SU-DHL-6 (cell line): Measurements from ENCODE around the gene TEX10.

Experiments
- H2AFZ ChIP-seq: fragments of 200-600 bp; sonication (generic); 2 replicates; pipeline ENCODE4 v1.6.1; 2014; ENCODE audit warnings: low read depth, mild to moderate bottlenecking, moderate library complexity, mixed read lengths, antibody characterized with exemption, low read length; ENCODE audit not compliant: severe bottlenecking
- H3F3A ChIP-seq: fragments of 200-600 bp; shearing (Covaris generic); 2 replicates; pipeline ENCODE4 v1.6.0; 2016; ENCODE audit warnings: antibody characterized with exemption, mild to moderate bottlenecking; ENCODE audit not compliant: insufficient read depth
- H3K27ac ChIP-seq: fragments of 200-600 bp; sonication (generic); 2 replicates; pipeline ENCODE4 v1.5.1; 2016; ENCODE audit warnings: low read depth, mild to moderate bottlenecking, low read length, moderate library complexity, mixed read lengths
- H3K27me3 ChIP-seq: fragments of 200-600 bp; sonication (generic), shearing (Covaris generic); 2 replicates; pipeline ENCODE4 v1.6.0; 2014; ENCODE audit warnings: mild to moderate bottlenecking, low read length
- H3K36me3 ChIP-seq: fragments of 200-600 bp; sonication (generic); 2 replicates; pipeline ENCODE4 v1.6.1; 2014; ENCODE audit warnings: mild to moderate bottlenecking, low read length, mixed read lengths
- H3K4me2 ChIP-seq: fragments of 300-600, 200-600 bp; shearing (Covaris generic), sonication (generic); 2 replicates; pipeline ENCODE4 v1.6.0; 2014; ENCODE audit warnings: low read length, low read depth, mild to moderate bottlenecking; ENCODE audit not compliant: poor library complexity, severe bottlenecking
- H3K4me3 ChIP-seq: fragments of 200-600 bp; sonication (generic); 2 replicates; pipeline ENCODE4 v1.5.1; 2014; ENCODE audit warnings: antibody characterized with exemption, low read length, mild to moderate bottlenecking, mixed read lengths; ENCODE audit not compliant: insufficient read depth, poor library complexity, severe bottlenecking
- H3K79me2 ChIP-seq: fragments of 200-600 bp; sonication (generic); 2 replicates; pipeline ENCODE4 v1.6.1; 2014; ENCODE audit warnings: mild to moderate bottlenecking, low read length, moderate library complexity; ENCODE audit not compliant: insufficient read depth
- H3K9ac ChIP-seq: fragments of 200-600 bp; sonication (generic); 2 replicates; pipeline ENCODE4 v1.7.0; 2014; ENCODE audit warnings: mild to moderate bottlenecking, low read length
- H3K9me2 ChIP-seq: fragments of 200-600 bp; sonication (generic); replicated peaks from 2 replicates; pipeline ENCODE4 v1.6.1; 2014; ENCODE audit warnings: low read length; ENCODE audit not compliant: insufficient read depth
- H3K9me3 ChIP-seq: fragments of 200-600 bp; sonication (generic); 2 replicates; pipeline ENCODE4 v1.6.1; 2014; ENCODE audit warnings: low read length, mixed read lengths; ENCODE audit not compliant: insufficient read depth
- H4K20me1 ChIP-seq: fragments of 200-600 bp; sonication (generic); 2 replicates; pipeline ENCODE4 v1.6.1; 2014; ENCODE audit warnings: low read depth, mild to moderate bottlenecking, antibody characterized with exemption, low read length, moderate library complexity, mixed read lengths
- EZH2phosphoT487 ChIP-seq: fragments of 200-600 bp; sonication (generic), shearing (Covaris generic); conservative IDR thresholded peaks from 2 replicates; pipeline ENCODE4 v1.6.1; 2018; ENCODE audit warnings: mild to moderate bottlenecking, antibody characterized with exemption, low read length, moderate library complexity, mixed read lengths
- TF ChIP-seq, protein P1 (sequence below): fragments of 200-600 bp; sonication (generic); IDR thresholded peaks from one replicate; pipeline ENCODE4 v1.5.1; 2017; ENCODE audit warnings: antibody characterized with exemption, mild to moderate bottlenecking, low read length, moderate library complexity; ENCODE audit not compliant: insufficient read depth, poor library complexity, severe bottlenecking

Gene TEX10

DNA sequence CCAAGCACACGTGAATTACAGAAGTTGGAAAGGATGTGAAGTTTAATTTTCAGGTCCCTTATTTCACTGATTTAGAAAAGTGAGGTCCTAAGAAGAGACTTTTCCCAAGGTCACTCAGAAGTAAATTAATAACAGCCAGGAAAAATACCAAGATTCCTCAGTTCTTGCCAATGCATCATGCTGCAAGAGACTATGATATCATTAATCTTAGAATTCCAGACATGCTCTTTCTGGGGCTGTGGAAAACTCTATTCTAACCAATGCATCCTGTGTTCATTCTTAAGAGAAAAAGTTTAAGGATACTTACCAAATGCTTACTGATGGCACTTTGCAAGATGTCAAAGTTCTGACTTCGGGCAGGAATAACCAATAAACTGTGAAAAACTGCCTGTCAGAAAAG, 42.8 kb downstream of the TEX10 start:
- Histone ChIP-seq H3K9me2 (no peaks in the 10 kb centered on the region), H3K4me3 (no peak overlapping the region), H2AFZ (no peak overlapping the region), H3K79me2 (peaks cover 13% of the 10 kb centered on the region; the same call in 1 of the 2 replicates), H3K27ac (no peak overlapping the region), H4K20me1 (no peaks in the 10 kb centered on the region), H3K9ac (no peak overlapping the region), H3K27me3 (no peaks in the 10 kb centered on the region), H3K9me3 (no peaks in the 10 kb centered on the region), H3F3A (no peaks in the 10 kb centered on the region), H3K36me3 (peaks cover 51% of the 10 kb centered on the region), H3K4me2 (no peak overlapping the region)
- TF ChIP-seq, protein P1, sequence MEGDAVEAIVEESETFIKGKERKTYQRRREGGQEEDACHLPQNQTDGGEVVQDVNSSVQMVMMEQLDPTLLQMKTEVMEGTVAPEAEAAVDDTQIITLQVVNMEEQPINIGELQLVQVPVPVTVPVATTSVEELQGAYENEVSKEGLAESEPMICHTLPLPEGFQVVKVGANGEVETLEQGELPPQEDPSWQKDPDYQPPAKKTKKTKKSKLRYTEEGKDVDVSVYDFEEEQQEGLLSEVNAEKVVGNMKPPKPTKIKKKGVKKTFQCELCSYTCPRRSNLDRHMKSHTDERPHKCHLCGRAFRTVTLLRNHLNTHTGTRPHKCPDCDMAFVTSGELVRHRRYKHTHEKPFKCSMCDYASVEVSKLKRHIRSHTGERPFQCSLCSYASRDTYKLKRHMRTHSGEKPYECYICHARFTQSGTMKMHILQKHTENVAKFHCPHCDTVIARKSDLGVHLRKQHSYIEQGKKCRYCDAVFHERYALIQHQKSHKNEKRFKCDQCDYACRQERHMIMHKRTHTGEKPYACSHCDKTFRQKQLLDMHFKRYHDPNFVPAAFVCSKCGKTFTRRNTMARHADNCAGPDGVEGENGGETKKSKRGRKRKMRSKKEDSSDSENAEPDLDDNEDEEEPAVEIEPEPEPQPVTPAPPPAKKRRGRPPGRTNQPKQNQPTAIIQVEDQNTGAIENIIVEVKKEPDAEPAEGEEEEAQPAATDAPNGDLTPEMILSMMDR, result no peak
- TF ChIP-seq EZH2phosphoT487, result no peak

DNA sequence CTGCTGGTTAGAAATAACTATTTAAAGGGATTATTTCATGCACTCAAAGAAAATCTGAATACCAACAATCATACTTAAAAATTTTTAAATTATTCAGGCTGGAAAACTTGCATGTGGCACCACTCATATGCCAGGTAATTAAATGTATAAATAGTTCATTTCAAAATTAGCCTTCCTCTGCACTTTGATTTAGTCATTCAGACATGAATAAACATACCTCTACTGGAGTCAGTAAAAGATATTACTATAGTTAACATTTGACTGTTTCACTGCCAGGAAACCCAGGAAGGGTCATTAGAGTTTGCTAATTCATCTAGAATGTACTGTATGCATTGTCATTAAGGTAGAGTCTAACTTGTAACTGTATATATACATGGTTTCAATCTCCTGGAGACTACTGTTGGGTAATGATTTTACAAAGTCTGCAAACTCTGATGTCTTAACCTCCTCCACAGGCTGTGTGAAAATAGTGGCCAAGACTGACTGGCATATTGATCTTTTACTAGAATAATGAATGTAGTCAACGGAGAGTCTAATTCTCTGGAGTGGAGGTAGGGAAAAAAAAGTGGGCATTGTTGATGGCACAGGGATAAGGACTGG, 43.7 kb downstream of the TEX10 start:
- H2AFZ ChIP-seq, result no peak overlapping the region
- H3K36me3 ChIP-seq, result peaks cover 44% of the 10 kb centered on the region
- peaks cover 8% of the 10 kb centered on the region; the same call in 1 of the 2 replicates for H3K79me2 ChIP-seq
- H3K27me3 ChIP-seq, result no peaks in the 10 kb centered on the region
- TF ChIP-seq EZH2phosphoT487, result no peak
- TF ChIP-seq, protein P1, result no peak
- H4K20me1 ChIP-seq, result no peaks in the 10 kb centered on the region
- H3K9me2 ChIP-seq, result no peaks in the 10 kb centered on the region
- H3K9me3 ChIP-seq, result no peaks in the 10 kb centered on the region
- no peak overlapping the region for H3K4me3 ChIP-seq
- H3K27ac ChIP-seq, result no peak overlapping the region
- H3F3A ChIP-seq, result no peaks in the 10 kb centered on the region
- H3K4me2 ChIP-seq, result no peak overlapping the region
- no peak overlapping the region for H3K9ac ChIP-seq

DNA sequence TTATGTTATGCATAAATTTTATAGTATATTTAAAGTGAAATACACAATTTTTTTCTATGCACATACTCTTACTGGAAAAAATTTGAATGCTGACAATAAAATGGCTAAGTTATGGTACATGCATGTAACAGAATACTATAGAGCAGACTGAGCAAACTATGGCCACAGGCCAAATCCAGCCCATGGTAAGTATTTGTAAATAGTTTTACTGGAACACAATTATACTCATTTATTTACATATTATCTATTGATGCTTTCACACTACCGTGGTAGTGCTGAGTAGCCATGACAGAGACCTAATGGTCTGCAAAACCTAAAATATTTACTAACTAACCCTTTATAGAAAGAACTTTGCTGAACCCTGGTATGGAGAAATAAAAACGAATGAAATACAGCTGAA, 45.7 kb downstream of the TEX10 start:
- no peak overlapping the region for H3K4me3 ChIP-seq
- no peaks in the 10 kb centered on the region for H3K27me3 ChIP-seq
- no peak overlapping the region for H3K4me2 ChIP-seq
- H3K9ac ChIP-seq, result no peak overlapping the region
- peaks cover 46% of the 10 kb centered on the region for H3K36me3 ChIP-seq
- no peaks in the 10 kb centered on the region for H4K20me1 ChIP-seq
- H3K27ac ChIP-seq, result no peak overlapping the region
- H2AFZ ChIP-seq, result no peak overlapping the region
- H3K9me2 ChIP-seq, result no peaks in the 10 kb centered on the region
- TF ChIP-seq, protein P1, result no peak
- TF ChIP-seq EZH2phosphoT487, result no peak
- H3F3A ChIP-seq, result no peaks in the 10 kb centered on the region
- H3K79me2 ChIP-seq, result peaks cover 12% of the 10 kb centered on the region; the same call in 1 of the 2 replicates
- no peaks in the 10 kb centered on the region for H3K9me3 ChIP-seq
